Activated CD4-positive, alpha-beta T cell treated with anti-CD3 and anti-CD28 coated beads for 48 hours (primary cell): ENCODE measurements around the gene NUDT7.
A peak's percentile ranks its signal among the peaks of the same experiment; 100 is the strongest.

Experiments
- DNase-seq: peaks from one replicate; pipeline ENCODE4 v3.0.0-alpha.2; 2020

Gene NUDT7

GRCh38 chr16:77782694-77783093 is 60.4 kb downstream of the NUDT7 start:
- DNase-seq, result no peak

GRCh38 chr16:77784441-77785372 is 62.4 kb downstream of the NUDT7 start:
- no peak for DNase-seq

- no peak for DNase-seq
Observed at GRCh38 chr16:77785373-77785764, 63.1 kb downstream of the NUDT7 start.

GRCh38 chr16:77786186-77786847 is 64.0 kb downstream of the NUDT7 start:
- no peak for DNase-seq

- DNase-seq, result no peak
Observed at GRCh38 chr16:77787452-77787851, 65.1 kb downstream of the NUDT7 start.

GRCh38 chr16:77788181-77789084 is 66.1 kb downstream of the NUDT7 start, which contains the start of gene VAT1L:
VAT1L (plus strand) TSS chr16:77788564; CDS start chr16:77788683, 119 bp downstream.
- peak; percentile 34 for DNase-seq

- DNase-seq, result peak; percentile 13
Observed at GRCh38 chr16:77789085-77790008, 67.0 kb downstream of the NUDT7 start.

GRCh38 chr16:77790009-77790372 is 67.7 kb downstream of the NUDT7 start:
- DNase-seq, result no peak

- no peak for DNase-seq
Observed at GRCh38 chr16:77790912-77791311, 68.6 kb downstream of the NUDT7 start.
